GM12874 (cell line): ENCODE measurements around the gene PAX7.

Experiments used
- CTCF ChIP-seq: IDR thresholded peaks from 2 replicates; pipeline ENCODE4 v1.5.1; 2011; ENCODE audit warnings: low read depth, mild to moderate bottlenecking, control low read depth, low read length, moderate library complexity; ENCODE audit not compliant: insufficient read depth

PAX7 gene

GRCh38 chr1:18670868-18671225, 40.2 kb downstream of the PAX7 start:
- no peak for TF ChIP-seq CTCF

- no peak for TF ChIP-seq CTCF
Measured at GRCh38 chr1:18673976-18674375, 43.3 kb downstream of the PAX7 start.

- TF ChIP-seq CTCF = no peak
Measured at GRCh38 chr1:18676332-18676781, 45.7 kb downstream of the PAX7 start.

- peak; percentile 66; the same call in 1 of the 2 replicates for TF ChIP-seq CTCF
Measured at GRCh38 chr1:18681423-18681835, 50.8 kb downstream of the PAX7 start.

- TF ChIP-seq CTCF = no peak
Measured at GRCh38 chr1:18682375-18682774, 51.7 kb downstream of the PAX7 start.

GRCh38 chr1:18684303-18684702, 53.7 kb downstream of the PAX7 start:
- TF ChIP-seq CTCF = no peak

- TF ChIP-seq CTCF = no peak
Measured at GRCh38 chr1:18686540-18686939, 55.9 kb downstream of the PAX7 start.

- TF ChIP-seq CTCF = no peak
Measured at GRCh38 chr1:18687273-18687672, 56.6 kb downstream of the PAX7 start.
